ENCODE measurements around the gene HS6ST3.

- no peak for TF ChIP-seq CTCF (IDR thresholded peaks at IDR 0.05 in 4 of 5, conservative IDR thresholded peaks at IDR 0.05 in 1 of 5)
- TF ChIP-seq POLR2A (IDR thresholded peaks at IDR 0.05): no peak
Measured at GRCh38 chr13:96109125-96109524, 19.2 kb downstream of the HS6ST3 start.
